Ammon's horn (tissue), 1 donor: ENCODE results near the gene SLC25A17.
"Not testable (repeated sequence)": the region's sequence is repeated elsewhere in the genome, so short reads cannot be mapped to it uniquely, and the experiment has no call there.

ENCODE experiments used
- DNase-seq: peaks from one replicate; pipeline ENCODE4 v3.0.0-alpha.2; 2016; ENCODE audit warnings: low spot score

SLC25A17 gene

GRCh38 chr22:40819599-40820140 is 524 bp upstream of the SLC25A17 start:
- peak; percentile 25 for DNase-seq

GRCh38 chr22:40818192-40818746 is 877 bp downstream of the SLC25A17 start:
- no peak for DNase-seq

GRCh38 chr22:40817737-40818136 is 1.4 kb downstream of the SLC25A17 start:
- peak; percentile 4 for DNase-seq

GRCh38 chr22:40813912-40814315 is 5.2 kb downstream of the SLC25A17 start:
- no peak for DNase-seq

GRCh38 chr22:40808018-40808841 is 10.9 kb downstream of the SLC25A17 start:
- DNase-seq: no peak

- no peak for DNase-seq
Observed at GRCh38 chr22:40806711-40807110, 12.4 kb downstream of the SLC25A17 start.

GRCh38 chr22:40805699-40806203 is 13.4 kb downstream of the SLC25A17 start:
- no peak for DNase-seq

- DNase-seq: no peak
Observed at GRCh38 chr22:40805239-40805638, 13.9 kb downstream of the SLC25A17 start.

GRCh38 chr22:40803321-40803720 is 15.8 kb downstream of the SLC25A17 start:
- DNase-seq: no peak

GRCh38 chr22:40799008-40799407 is 20.1 kb downstream of the SLC25A17 start:
- no peak for DNase-seq

- DNase-seq: no peak
Observed at GRCh38 chr22:40797427-40797826, 21.7 kb downstream of the SLC25A17 start.

- no peak for DNase-seq
Observed at GRCh38 chr22:40792451-40792850, 26.7 kb downstream of the SLC25A17 start.

- no peak for DNase-seq
Observed at GRCh38 chr22:40791241-40791640, 27.9 kb downstream of the SLC25A17 start.

GRCh38 chr22:40789131-40789530 is 30.0 kb downstream of the SLC25A17 start:
- DNase-seq: no peak

GRCh38 chr22:40782521-40782920 is 36.6 kb downstream of the SLC25A17 start:
- no peak for DNase-seq

GRCh38 chr22:40781749-40782148 is 37.4 kb downstream of the SLC25A17 start:
- DNase-seq: not testable (repeated sequence)

GRCh38 chr22:40769761-40770160 is 49.4 kb downstream of the SLC25A17 start:
- DNase-seq: no peak

- DNase-seq: no peak
Observed at GRCh38 chr22:40768206-40768605, 50.9 kb downstream of the SLC25A17 start.

- no peak for DNase-seq
Observed at GRCh38 chr22:40766956-40767355, 52.2 kb downstream of the SLC25A17 start.

GRCh38 chr22:40764763-40765441 is 54.2 kb downstream of the SLC25A17 start:
- peak; percentile 20 for DNase-seq

GRCh38 chr22:40759294-40759840 is 59.8 kb downstream of the SLC25A17 start:
- no peak for DNase-seq

- not testable (repeated sequence) for DNase-seq
Observed at GRCh38 chr22:40758851-40759250, 60.3 kb downstream of the SLC25A17 start.
